B cell (primary cell): ENCODE measurements around the gene CHRNA5. TPM values are rescaled to one million over a fixed set of nuclear protein-coding genes. Genes with fewer than 3 reads are reported as not detected.

Experiments used
- ATAC-seq: fragments of 200-7000 bp; cut with Tn5 transposase; one replicate; pipeline ENCODE4 v1.10.0; 2021; ENCODE audit warnings: low read depth, mild to moderate bottlenecking, moderate number of reproducible peaks, moderate library complexity
- CTCF ChIA-PET: fragments of 350-600 bp; sonication (Branson Sonifier 250); formaldehyde crosslinking; loops from one replicate; lab custom pipeline; 2021; ENCODE audit warnings: antibody characterized with exemption, inconsistent platforms; lab: Charles Lee
- POLR2A ChIA-PET: fragments of 350-600 bp; sonication (Branson Sonifier 250); formaldehyde crosslinking; loops from one replicate; lab custom pipeline; 2021; ENCODE audit warnings: antibody characterized with exemption; lab: Charles Lee
- DNase-seq: peaks from one replicate; pipeline ENCODE4 v3.0.0; 2013
- H2AFZ ChIP-seq: 2 replicates; pipeline ENCODE4 v1.6.1; 2012; ENCODE audit warnings: mild to moderate bottlenecking, low read depth, low read length; ENCODE audit not compliant: insufficient read depth, poor library complexity, severe bottlenecking
- H3K27ac ChIP-seq, 2 donors: 1 replicate in 1 of 2; 2 replicates in 1 of 2; pipeline ENCODE4 v1.5.1; 2012 to 2013; ENCODE audit warnings: low read length in 2 of 2, mild to moderate bottlenecking in 2 of 2, moderate library complexity in 1 of 2
- H3K27me3 ChIP-seq, 4 experiments: fragments of 200-600 bp in 1 of 4; sonication (generic) in 1 of 4; replicated peaks in 1 of 4; 1 replicate in 2 of 4; 2 replicates in 2 of 4; pipeline versions ENCODE4 v1.6.1 to v1.7.0; 2013 to 2016; ENCODE audit warnings: low read length in 3 of 4, mild to moderate bottlenecking in 2 of 4, mixed read lengths in 1 of 4, moderate library complexity in 1 of 4; ENCODE audit not compliant: insufficient read depth in 4 of 4, control insufficient read depth in 3 of 4; ENCODE audit errors: control extremely low read depth in 1 of 4
- H3K36me3 ChIP-seq, 2 experiments: replicated peaks in 1 of 2; 1 replicate in 1 of 2; 2 replicates in 1 of 2; pipeline versions ENCODE4 v1.6.1 to v1.7.1; 2013; ENCODE audit warnings: low read length in 1 of 2; ENCODE audit not compliant: insufficient read depth in 2 of 2, control insufficient read depth in 1 of 2; ENCODE audit errors: control extremely low read depth in 1 of 2, extremely low read depth in 1 of 2
- H3K4me1 ChIP-seq, 2 donors: fragments of 200-600 bp in 1 of 2; sonication (generic) in 1 of 2; 1 replicate in 1 of 2; 2 replicates in 1 of 2; pipeline versions ENCODE4 v1.5.1 to v1.6.1; 2013 to 2017; ENCODE audit warnings: low read length in 2 of 2; ENCODE audit not compliant: control insufficient read depth in 2 of 2, insufficient read depth in 2 of 2
- H3K4me2 ChIP-seq: replicated peaks from 2 replicates; pipeline ENCODE3; 2012; ENCODE audit warnings: mild to moderate bottlenecking, low read depth, low read length; ENCODE audit not compliant: poor library complexity, severe bottlenecking
- H3K4me3 ChIP-seq, 5 experiments: fragments of 200-600 bp in 1 of 5; sonication (generic) in 1 of 5; 1 replicate in 3 of 5; 2 replicates in 2 of 5; pipeline versions ENCODE4 v1.5.1 to v1.7.0; 2011 to 2016; ENCODE audit warnings: low read length in 4 of 5, mild to moderate bottlenecking in 4 of 5, low read depth in 2 of 5, control low read depth in 1 of 5, moderate library complexity in 1 of 5; ENCODE audit not compliant: insufficient read depth in 1 of 5; ENCODE audit errors: control extremely low read depth in 1 of 5, extremely low read depth in 1 of 5
- H3K79me2 ChIP-seq: fragments of 200-600 bp; sonication (generic); one replicate; pipeline ENCODE4 v1.6.0; 2016; ENCODE audit warnings: low read length; ENCODE audit not compliant: control insufficient read depth, insufficient read depth
- H3K9ac ChIP-seq: fragments of 200-600 bp; sonication (generic); 2 replicates; pipeline ENCODE4 v1.6.1; 2017; ENCODE audit warnings: mild to moderate bottlenecking, low read length, moderate library complexity
- H3K9me3 ChIP-seq, 3 donors: one replicate each; pipeline versions ENCODE4 v1.6.1 to v1.7.1; 2013; ENCODE audit warnings: low read length in 2 of 3; ENCODE audit not compliant: control insufficient read depth in 2 of 3, insufficient read depth in 1 of 3; ENCODE audit errors: control extremely low read depth in 1 of 3
- H4K20me1 ChIP-seq: 2 replicates; pipeline ENCODE4 v1.6.0; 2012; ENCODE audit warnings: mild to moderate bottlenecking, low read length; ENCODE audit not compliant: insufficient read depth, control insufficient read depth, poor library complexity, severe bottlenecking
- H3K27ac Mint-ChIP-seq: one replicate; pipeline ENCODE4 v1.8.0; 2021; ENCODE audit warnings: mixed read lengths
- H3K27me3 Mint-ChIP-seq: one replicate; pipeline ENCODE4 v1.8.0; 2021; ENCODE audit warnings: mixed read lengths
- H3K4me1 Mint-ChIP-seq: one replicate; pipeline ENCODE4 v1.8.0; 2021; ENCODE audit warnings: mixed read lengths
- H3K4me3 Mint-ChIP-seq: one replicate; pipeline ENCODE4 v1.8.0; 2021; ENCODE audit warnings: mixed read lengths
- H3K9me3 Mint-ChIP-seq: one replicate; pipeline ENCODE4 v1.8.0; 2022; ENCODE audit warnings: mixed read lengths; ENCODE audit not compliant: insufficient read depth
- CTCF ChIP-seq: fragments of 200-600 bp; IDR thresholded peaks from one replicate; pipeline ENCODE4 v1.8.0; 2022; ENCODE audit warnings: antibody characterized with exemption, mild to moderate bottlenecking
- EZH2 ChIP-seq: IDR thresholded peaks from 2 replicates; pipeline ENCODE4 v1.6.1; 2012; ENCODE audit warnings: borderline replicate concordance, low read depth, mild to moderate bottlenecking, moderate library complexity, low read length; ENCODE audit not compliant: insufficient read depth, poor library complexity, severe bottlenecking
- WGBS: methylation state at CpG from one replicate; pipeline ENCODE4 v1.1.5; 2013; ENCODE audit warnings: missing lambda C conversion rate; ENCODE audit not compliant: insufficient coverage; 5-methylcytosine and 5-hydroxymethylcytosine counted together
- intact Hi-C: fragments of 100-400 bp; cut with micrococcal nuclease; formaldehyde crosslinking; loops from one replicate; pipeline ENCODE4 v1.10.0; 2022
- polyA plus RNA-seq: library from polyadenylated mRNA; depleted of rRNA; stranded (reverse); fragments of >200 nt; gene quantifications from 2 replicates; pipeline ENCODE4 v1.2.3, GENCODE V29; 2012
- total RNA-seq, 2 donors: library from RNA; stranded (reverse); fragments of 120-200 nt in 1 of 2; gene quantifications; 1 replicate in 1 of 2; 2 replicates in 1 of 2; pipeline versions ENCODE4 v1.2.3 to v1.2.4, GENCODE V29; 2013 to 2022

The CHRNA5 gene
- total and polyA plus RNA-seq, 2 donors (not counting 1 experiment from before 2014, with no cell fraction given): 0.09 to 1.2 TPM

GRCh38 chr15:78637776-78638435 lies 72.6 kb downstream of the CHRNA5 start:
- Histone ChIP-seq H3K36me3 (no peaks in the 10 kb centered on the region), H3K4me1 (peaks cover 12% of the 10 kb centered on the region in 2 donors), H3K27ac (no peak overlapping the region), H3K9me3 (peaks cover 0 to 17% (median 6%) of the 10 kb centered on the region in 3 donors), H3K9ac (no peak overlapping the region), H3K4me3 (no peak overlapping the region), H3K79me2 (no peaks in the 10 kb centered on the region), H2AFZ (no peak overlapping the region), H3K4me2 (no peak overlapping the region), H3K27me3 (peaks cover 0 to 24% (median 4%) of the 10 kb centered on the region in 4 experiments), H4K20me1 (no peaks in the 10 kb centered on the region)
- Mint-ChIP-seq H3K4me1 (peaks cover 10% of the 10 kb centered on the region), H3K9me3 (peaks cover 3% of the 10 kb centered on the region), H3K4me3 (no peak overlapping the region), H3K27me3 (peaks cover 17% of the 10 kb centered on the region), H3K27ac (no peak overlapping the region)
- WGBS: 80% methylated on average over 4 of the region's 4 CpGs
- no peak for DNase-seq
- POLR2A ChIA-PET: no interaction called here
- ATAC-seq: no peak
- intact Hi-C loops: loop anchor here (5.0 kb wide), 2 partner anchors 114 to 544 kb away; no protein-coding TSS in a partner anchor
- TF ChIP-seq CTCF (no peak), EZH2 (no peak)
- CTCF ChIA-PET: interaction anchor here (0.6 to 3.2 kb wide), 3 partner anchors 22 to 172 kb away, joined by 3 to 30 read pairs (median 3); no protein-coding TSS in a partner anchor
